ENCODE measurements around the gene SPAST.
A peak's percentile ranks its signal among the peaks of the same experiment; 100 is the strongest.
"Not testable (repeated sequence)": the region's sequence is repeated elsewhere in the genome, so short reads cannot be mapped to it uniquely, and the experiment has no call there.

SPAST gene

DNA sequence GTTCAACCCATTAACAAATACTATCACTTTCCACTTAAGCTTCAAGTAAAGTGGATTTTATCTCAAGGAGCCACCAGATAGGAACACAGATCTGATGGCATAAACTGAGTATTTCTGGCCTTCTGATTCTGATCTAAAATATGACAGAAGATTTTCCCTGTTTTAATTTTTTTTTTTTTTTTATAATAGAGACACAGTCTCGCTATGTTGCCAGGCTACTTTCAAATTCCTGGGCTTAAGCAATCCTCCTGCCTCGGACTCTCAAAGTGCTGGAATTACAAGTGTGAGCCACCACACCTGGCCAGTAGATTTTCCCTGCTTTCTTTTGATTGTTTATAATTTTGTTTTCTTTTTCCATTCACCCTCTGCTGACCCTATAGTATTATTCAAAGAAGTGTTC, 65.7 kb downstream of the SPAST start:
- DNase-seq = no peak

DNA sequence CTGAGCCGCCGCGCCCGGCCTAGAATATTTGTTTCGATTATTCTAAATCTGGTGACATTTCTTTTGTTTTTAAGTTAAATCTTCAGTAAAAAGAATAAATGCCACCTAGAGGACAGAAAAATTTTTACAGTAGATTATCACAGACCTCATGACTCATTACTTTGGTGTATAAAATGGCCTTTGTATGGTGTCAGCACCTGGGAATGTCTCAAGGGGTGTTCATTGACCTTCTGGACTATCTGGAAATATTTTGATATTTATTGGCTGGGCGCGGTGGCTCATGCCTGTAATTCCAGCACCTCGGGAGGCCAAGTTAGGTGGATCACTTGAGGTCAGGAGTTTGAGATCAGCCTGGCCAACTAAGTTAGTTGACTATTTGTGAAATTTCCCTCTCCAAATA, 72.1 kb downstream of the SPAST start:
- DNase-seq = peak; percentile 21 to 37

DNA sequence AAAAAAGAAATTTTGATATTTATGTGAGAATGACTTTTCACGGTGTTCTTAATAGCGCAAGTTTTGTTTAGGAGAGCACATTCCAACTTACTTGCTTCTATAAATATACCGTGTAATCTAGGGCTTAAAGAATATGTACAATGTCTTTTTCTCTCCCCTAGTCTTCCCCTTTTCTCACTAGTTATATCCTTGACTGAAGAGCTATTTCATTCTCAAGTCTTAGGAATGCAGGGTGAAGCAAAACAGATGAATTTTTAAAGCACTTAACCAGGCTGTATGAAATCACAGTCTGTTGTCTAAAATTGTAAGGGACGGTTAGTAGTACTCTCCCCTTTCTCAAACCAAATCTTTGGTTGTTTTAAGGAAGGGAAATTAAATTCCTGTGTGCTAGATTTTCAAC, 72.7 kb downstream of the SPAST start:
- DNase-seq = no peak

DNA sequence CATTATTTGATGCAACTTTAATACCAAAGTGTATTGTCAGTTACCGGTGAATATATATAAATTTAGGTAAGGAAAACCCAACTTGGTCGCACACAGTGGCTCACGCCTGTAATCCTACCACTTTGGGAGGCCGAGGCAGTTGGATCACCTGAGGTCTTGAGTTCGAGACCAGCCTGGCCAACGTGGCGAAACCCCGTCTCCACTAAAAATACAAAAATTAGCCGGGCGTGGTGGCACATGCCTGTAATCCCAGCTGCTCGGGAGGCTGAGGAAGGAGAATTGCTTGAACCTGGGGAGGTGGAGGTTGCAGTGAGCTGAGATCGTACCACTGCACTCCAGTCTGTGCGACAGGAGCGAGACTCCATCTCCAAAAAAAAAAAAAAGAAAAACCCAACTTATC, 88.2 kb downstream of the SPAST start:
- not testable (repeated sequence) for DNase-seq

DNA sequence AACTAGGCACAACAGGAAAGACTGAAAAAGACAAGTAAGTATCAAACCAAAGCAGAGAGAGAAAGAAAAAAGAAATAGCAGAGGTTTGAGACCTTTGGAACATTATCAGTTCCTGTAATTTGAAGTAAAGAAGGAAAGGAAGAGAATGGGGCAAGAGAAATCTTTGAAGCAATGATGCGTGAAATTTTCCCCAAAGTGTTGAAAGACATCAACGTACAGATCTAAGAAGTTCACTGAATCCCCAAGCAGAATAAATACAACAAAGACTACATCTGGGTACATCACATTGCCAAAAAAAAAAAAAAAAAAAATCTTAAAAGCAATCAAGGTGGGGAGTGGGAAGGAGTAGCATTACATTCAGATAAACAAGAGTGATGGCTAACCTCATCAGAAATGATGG, 96.3 kb downstream of the SPAST start:
- no peak for DNase-seq

DNA sequence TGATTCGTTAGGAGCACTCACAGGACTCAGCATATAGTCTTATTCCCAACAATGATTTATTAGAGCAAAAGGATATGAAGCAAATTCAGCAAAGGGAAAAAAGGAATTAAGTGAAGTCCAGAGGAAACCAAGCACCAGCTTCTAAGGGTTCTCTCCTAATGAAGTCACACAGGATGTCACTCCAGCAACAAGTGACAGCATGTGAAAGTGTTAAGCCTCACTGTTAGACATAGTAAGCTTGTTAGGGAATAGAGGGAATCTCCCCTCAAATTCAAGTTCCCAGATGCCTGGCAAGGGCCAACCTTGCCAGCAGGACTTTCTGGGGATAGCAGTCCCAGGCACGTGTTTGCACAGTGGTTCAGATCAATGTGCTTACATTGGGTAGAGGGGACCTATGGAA, 97.9 kb downstream of the SPAST start:
- no peak for DNase-seq

DNA sequence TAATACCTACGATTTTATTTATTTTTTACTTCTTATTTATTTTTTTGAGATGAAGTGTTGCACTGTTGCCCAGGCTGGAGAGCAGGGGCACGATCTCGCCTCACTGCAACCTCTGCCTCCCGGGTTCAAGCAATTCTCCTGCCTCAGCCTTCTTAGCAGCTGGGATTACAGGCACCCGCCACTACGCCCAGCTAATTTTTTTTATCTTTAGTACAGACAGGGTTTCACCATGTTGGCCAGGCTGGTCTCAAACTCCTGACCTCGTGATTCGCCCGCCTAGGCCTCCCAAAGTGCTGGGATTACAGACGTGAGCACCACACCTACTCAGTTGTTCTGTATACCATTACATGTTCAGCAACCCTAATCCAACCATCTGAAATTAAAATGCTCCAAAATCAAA, 100.9 kb downstream of the SPAST start:
- DNase-seq = not testable (repeated sequence)

DNA sequence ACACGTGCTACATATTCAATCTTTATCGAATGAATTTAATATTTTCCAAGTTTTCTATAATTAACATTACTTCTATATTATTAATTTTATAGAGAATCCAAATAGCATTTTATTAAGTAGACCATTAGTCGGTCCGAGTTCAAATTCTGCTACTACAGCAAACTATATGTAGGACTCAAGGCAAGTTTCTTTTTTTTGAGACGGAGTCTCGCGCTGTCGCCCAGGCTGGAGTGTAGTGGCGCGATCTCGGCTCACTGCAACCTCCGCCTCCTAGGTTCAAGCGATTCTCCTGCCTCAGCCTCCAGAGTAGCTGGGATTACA, 101.6 kb downstream of the SPAST start:
- DNase-seq = not testable (repeated sequence)

DNA sequence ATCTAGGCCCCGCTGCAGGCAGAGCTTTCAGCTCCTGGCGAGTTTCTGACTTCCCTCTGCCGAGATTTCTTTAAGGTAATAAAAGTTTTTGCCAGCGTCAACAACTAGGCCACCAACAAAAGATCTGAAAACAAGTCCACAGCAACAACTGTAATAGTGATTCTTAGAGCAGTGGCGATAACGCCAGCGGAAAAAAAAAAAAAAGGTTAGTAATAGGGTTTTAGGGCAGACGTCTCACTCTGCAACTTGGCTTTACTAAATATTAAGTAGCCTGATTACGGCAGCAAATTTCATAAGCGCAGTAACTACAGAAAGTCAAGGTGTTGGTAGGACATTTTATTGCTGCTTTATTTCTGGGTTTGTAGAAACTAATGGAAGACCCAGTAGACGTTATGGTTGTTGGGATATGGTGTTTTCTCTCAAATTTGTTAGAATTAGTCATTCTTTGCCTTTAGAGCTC, 102.8 kb downstream of the SPAST start:
- no peak for DNase-seq

DNA sequence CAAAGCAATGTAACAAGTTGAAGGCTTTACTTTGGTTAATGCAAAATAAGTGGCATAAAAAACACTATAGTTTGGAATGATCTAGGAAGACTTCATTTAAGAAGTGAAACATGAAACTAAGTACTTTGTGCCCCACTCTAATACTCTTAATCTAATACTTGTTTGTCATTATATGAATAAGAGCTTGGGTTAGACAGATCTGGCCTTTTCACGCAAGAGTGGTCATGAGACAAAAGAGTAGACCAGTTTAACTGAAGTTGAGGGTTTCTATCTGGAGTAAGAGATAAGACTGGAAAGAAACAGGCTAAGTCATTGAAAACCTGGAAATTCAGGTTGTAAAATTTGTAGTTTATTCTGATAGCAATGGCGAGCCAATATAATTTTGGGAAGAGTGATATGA, 105.2 kb downstream of the SPAST start:
- no peak for DNase-seq

DNA sequence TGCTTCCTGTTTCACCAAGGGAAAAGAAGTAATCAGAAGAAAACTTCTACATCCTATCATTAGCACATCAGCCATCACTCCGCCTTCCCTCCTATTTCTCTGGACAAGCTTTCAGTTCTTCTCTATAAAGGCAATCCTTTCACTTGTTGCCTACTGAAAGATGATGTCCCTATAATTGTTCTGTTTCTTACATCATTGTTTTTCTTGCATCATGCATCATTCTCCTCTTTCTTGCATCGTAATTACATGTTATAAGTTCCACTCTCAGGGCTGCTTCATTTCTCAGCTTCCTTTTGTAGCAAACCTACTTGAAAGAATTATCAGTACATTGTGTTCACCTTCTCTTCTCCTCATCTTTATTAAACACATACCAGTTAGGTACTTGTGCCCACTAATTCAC, 109.5 kb downstream of the SPAST start:
- DNase-seq = no peak

DNA sequence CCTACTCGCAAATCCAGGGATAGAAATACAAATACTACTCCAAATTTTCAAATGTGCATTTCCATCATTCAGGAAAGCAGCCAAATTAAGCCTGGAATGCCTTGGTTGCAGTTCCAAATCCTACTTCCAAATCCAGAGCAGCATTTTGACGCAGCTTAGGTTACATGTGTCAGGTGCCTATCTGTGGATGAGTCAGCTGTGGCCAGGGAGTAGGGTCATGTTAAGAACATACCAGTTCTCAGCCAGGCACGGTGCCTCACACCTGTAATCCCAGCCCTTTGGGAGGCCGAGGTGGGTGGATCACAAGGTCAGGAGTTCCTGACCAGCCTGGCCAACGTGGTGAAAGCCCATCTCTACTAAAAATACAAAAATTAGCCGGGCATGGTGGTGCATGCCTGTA, 119.3 kb downstream of the SPAST start:
- DNase-seq = no peak

DNA sequence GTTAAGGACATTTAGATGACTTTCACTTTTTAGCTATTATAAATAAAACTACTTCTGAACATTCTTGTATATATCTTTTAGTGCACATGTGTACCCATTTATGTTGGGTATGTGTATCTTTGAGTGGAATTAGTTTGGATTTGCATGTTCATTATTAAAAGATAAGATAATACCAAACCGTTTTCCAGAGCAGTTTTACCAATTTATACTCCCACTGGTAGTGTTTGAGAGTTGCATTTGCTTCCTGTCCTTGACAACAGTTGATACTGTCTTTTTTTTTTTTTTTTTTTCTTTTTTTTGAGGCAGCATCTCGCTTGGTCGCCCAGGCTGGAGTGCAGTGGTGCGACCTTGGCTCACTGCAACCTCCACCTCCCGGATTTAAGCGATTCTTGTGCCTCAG, 125.7 kb downstream of the SPAST start:
- no peak for DNase-seq

DNA sequence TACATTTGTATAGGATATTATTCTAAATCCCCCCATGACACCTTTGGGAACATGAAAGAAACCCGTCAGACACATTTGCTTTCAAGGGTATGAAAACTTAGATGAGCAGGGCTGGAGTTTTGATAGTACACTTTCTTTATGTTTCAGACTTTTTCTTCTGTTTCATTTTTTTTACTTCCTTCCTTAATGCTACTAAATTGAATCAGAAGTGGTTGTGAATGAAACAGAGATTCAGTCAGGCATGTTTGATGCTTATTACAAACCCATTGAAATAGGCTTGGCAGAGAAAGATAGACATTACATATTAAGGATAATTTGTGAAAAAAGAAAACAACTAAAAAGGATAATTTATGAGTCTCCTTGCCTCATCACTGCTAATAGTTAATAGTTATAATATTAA, 129.1 kb downstream of the SPAST start:
- no peak for DNase-seq

DNA sequence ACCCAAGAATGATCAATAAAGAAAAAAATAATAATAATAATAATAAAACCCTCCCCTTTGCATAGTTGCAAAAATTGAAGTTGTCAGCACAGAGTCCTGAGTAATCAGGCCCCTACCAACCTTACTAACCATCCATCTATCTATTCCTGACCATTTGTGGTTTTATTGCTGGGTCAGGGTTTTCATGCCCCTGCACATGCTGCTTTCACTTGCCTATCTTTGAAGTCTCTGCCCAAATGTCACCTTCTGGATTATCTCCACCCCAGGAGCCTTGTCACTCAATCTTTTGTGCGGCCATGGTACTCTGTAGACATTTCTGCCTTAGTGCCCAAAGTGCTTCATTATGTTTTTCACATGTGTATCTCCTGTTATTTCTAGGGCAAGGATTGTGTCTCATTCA, 137.5 kb downstream of the SPAST start:
- no peak for DNase-seq

DNA sequence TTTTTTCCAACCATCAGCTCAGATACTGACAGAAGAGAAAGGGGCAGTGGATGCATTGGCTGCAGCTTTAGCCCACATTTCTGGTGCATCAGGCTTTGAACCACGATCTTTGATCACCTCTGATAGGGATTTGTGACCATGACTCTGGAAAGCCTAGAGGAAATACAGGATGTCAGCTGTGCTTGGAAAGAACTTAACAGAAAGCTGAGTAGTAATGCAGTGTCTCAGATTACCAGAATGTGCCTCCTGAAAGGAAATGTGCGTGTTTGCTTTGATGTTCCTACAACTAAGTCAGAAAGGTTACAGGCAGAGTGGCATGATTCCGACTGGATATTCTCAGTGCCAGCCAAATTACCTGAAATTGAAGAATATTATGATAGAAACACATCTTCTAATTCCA, 140.1 kb downstream of the SPAST start:
- DNase-seq = not testable (repeated sequence)

Data from NCI-H2081 (cell line).